Natural killer cell (primary cell): ENCODE results near the gene POLR3A. TPM values are rescaled to one million over a fixed set of nuclear protein-coding genes. Genes with fewer than 3 reads are reported as not detected.

ENCODE experiments used
- ATAC-seq, 3 donors: fragments of 150-1000 bp in 2 of 3; fragments of 200-7000 bp in 1 of 3; cut with Tn5 transposase; 1 replicate in 1 of 3; 2 replicates in 2 of 3; pipeline ENCODE4 v1.10.0; 2021; ENCODE audit warnings: mild to moderate bottlenecking in 2 of 3, moderate library complexity in 2 of 3
- DNase-seq, 2 donors: peaks; one replicate each; pipeline versions ENCODE4 v3.0.0 to v3.0.0-alpha.2; 2013 to 2021; ENCODE audit warnings: mixed read lengths in 1 of 2
- H3K27ac ChIP-seq: one replicate; pipeline ENCODE4 v1.5.1; 2013; ENCODE audit warnings: mild to moderate bottlenecking, low read length
- H3K27me3 ChIP-seq: one replicate; pipeline ENCODE4 v1.6.1; 2013; ENCODE audit warnings: low read length; ENCODE audit not compliant: control insufficient read depth, insufficient read depth
- H3K36me3 ChIP-seq: one replicate; pipeline ENCODE4 v1.6.1; 2013; ENCODE audit warnings: low read length; ENCODE audit not compliant: control insufficient read depth, insufficient read depth
- H3K4me1 ChIP-seq: one replicate; pipeline ENCODE4 v1.6.1; 2013; ENCODE audit warnings: low read length; ENCODE audit not compliant: control insufficient read depth, insufficient read depth
- H3K4me3 ChIP-seq: one replicate; pipeline ENCODE4 v1.5.1; 2013; ENCODE audit warnings: low read length
- H3K9me3 ChIP-seq: one replicate; pipeline ENCODE4 v1.6.1; 2013; ENCODE audit warnings: low read length; ENCODE audit not compliant: control insufficient read depth, insufficient read depth
- H3K27ac Mint-ChIP-seq, 2 donors: one replicate each; pipeline ENCODE4 v1.8.0; 2022; ENCODE audit warnings: mild to moderate bottlenecking in 2 of 2, mixed read lengths in 2 of 2, moderate library complexity in 1 of 2
- H3K27me3 Mint-ChIP-seq, 2 donors: one replicate each; pipeline ENCODE4 v1.8.0; 2022; ENCODE audit warnings: low read depth in 2 of 2, mixed read lengths in 2 of 2
- H3K36me3 Mint-ChIP-seq: one replicate; pipeline ENCODE4 v1.8.0; 2022; ENCODE audit warnings: mixed read lengths
- H3K4me1 Mint-ChIP-seq, 2 donors: one replicate each; pipeline ENCODE4 v1.8.0; 2022; ENCODE audit warnings: mixed read lengths in 2 of 2
- H3K4me3 Mint-ChIP-seq: one replicate; pipeline ENCODE4 v1.8.0; 2022; ENCODE audit warnings: mild to moderate bottlenecking, moderate library complexity, mixed read lengths
- H3K9me3 Mint-ChIP-seq, 2 donors: one replicate each; pipeline ENCODE4 v1.8.0; 2022; ENCODE audit warnings: mixed read lengths in 2 of 2
- CTCF ChIP-seq: fragments of 200-600 bp; IDR thresholded peaks from one replicate; pipeline ENCODE4 v1.8.0; 2022; ENCODE audit warnings: antibody characterized with exemption
- WGBS: methylation state at CpG from one replicate; pipeline ENCODE4 v1.1.7; 2013; ENCODE audit warnings: missing lambda C conversion rate; ENCODE audit not compliant: insufficient coverage; 5-methylcytosine and 5-hydroxymethylcytosine counted together
- intact Hi-C: fragments of 100-400 bp; cut with micrococcal nuclease; formaldehyde crosslinking; loops from one replicate; pipeline ENCODE4 v1.14.2; 2022
- total RNA-seq, 4 donors: library from RNA; stranded (reverse); fragments of 120-200 nt in 1 of 4; gene quantifications; one replicate each; pipeline versions ENCODE4 v1.2.3 to v1.2.4, GENCODE V29; 2013 to 2022

POLR3A gene
- total RNA-seq, 3 donors from 2014 or later (not counting 1 experiment from before 2014, with no cell fraction given) = 15.6 to 21.0 (median 17.9) TPM

- H3K36me3 Mint-ChIP-seq = peaks cover 7% of the 10 kb centered on the region
- Histone ChIP-seq H3K36me3 (peaks cover 33% of the 10 kb centered on the region), H3K4me1 (peaks cover 23% of the 10 kb centered on the region), H3K27me3 (no peaks in the 10 kb centered on the region), H3K4me3 (peak overlapping the region; percentile 96), H3K9me3 (no peaks in the 10 kb centered on the region), H3K27ac (peak overlapping the region; percentile 46)
- 2% methylated on average over 4 of the region's 4 CpGs for whole genome bisulfite sequencing
- DNase-seq (no peak), ATAC-seq (no peak)
- peak overlapping the region; percentile 52 to 90 for H3K27ac Mint-ChIP-seq
- no peaks in the 10 kb centered on the region for H3K27me3 Mint-ChIP-seq
- peak overlapping the region; percentile 83 for H3K4me3 Mint-ChIP-seq
- H3K4me1 Mint-ChIP-seq = peaks cover 53 to 56% of the 10 kb centered on the region in 2 donors
- no peak for TF ChIP-seq CTCF
- intact Hi-C loops = loop anchor here (2.0 kb wide), 1 partner anchor 269 kb away; no protein-coding TSS in a partner anchor
- no peaks in the 10 kb centered on the region for H3K9me3 Mint-ChIP-seq
These were observed 4.0 kb upstream of the POLR3A start for GRCh38 chr10:78033387-78033636.

GRCh38 chr10:78028438-78029268, 662 bp downstream of the POLR3A start:
- Mint-ChIP-seq H3K27me3 (no peaks in the 10 kb centered on the region), H3K4me1 (peaks cover 33 to 34% of the 10 kb centered on the region in 2 donors), H3K4me3 (peak overlapping the region; percentile 100), H3K36me3 (peaks cover 17% of the 10 kb centered on the region), H3K9me3 (no peaks in the 10 kb centered on the region), H3K27ac (peak overlapping the region; percentile 88 to 98)
- no peak for TF ChIP-seq CTCF
- peaks cover 25% of the 10 kb centered on the region for H3K36me3 ChIP-seq
- peak; percentile 47 to 59 for DNase-seq
- peaks cover 19% of the 10 kb centered on the region for H3K4me1 ChIP-seq
- WGBS = 44% methylated on average over 36 of the region's 36 CpGs
- peak overlapping the region; percentile 69 for H3K27ac ChIP-seq
- intact Hi-C loops = loop anchor here (2.0 to 5.0 kb wide), 2 partner anchors 152 to 181 kb away; no protein-coding TSS in a partner anchor
- H3K4me3 ChIP-seq = peak overlapping the region; percentile 98
- no peaks in the 10 kb centered on the region for H3K9me3 ChIP-seq
- peak; percentile 27 to 44 (median 42) for ATAC-seq
- no peaks in the 10 kb centered on the region for H3K27me3 ChIP-seq

- Histone ChIP-seq H3K4me1 (peaks cover 15% of the 10 kb centered on the region), H3K9me3 (no peaks in the 10 kb centered on the region), H3K36me3 (peaks cover 51% of the 10 kb centered on the region), H3K27ac (no peak overlapping the region), H3K4me3 (no peak overlapping the region), H3K27me3 (no peaks in the 10 kb centered on the region)
- ATAC-seq (no peak), DNase-seq (no peak)
- intact Hi-C loops = loop anchor here (5.0 kb wide), 1 partner anchor 179 kb away; no protein-coding TSS in a partner anchor
- peaks cover 33 to 34% of the 10 kb centered on the region in 2 donors for H3K4me1 Mint-ChIP-seq
- whole genome bisulfite sequencing = 98% methylated on average over 7 of the region's 8 CpGs
- TF ChIP-seq CTCF = no peak
- no peaks in the 10 kb centered on the region for H3K9me3 Mint-ChIP-seq
- peaks cover 30% of the 10 kb centered on the region for H3K36me3 Mint-ChIP-seq
- no peaks in the 10 kb centered on the region for H3K27me3 Mint-ChIP-seq
- H3K4me3 Mint-ChIP-seq = no peak overlapping the region
- H3K27ac Mint-ChIP-seq = no peak overlapping the region
These were observed 3.5 kb downstream of the POLR3A start for GRCh38 chr10:78025685-78026364.
